HG03039 (cell line): Measurements from ENCODE around the gene PRICKLE1.
"Not testable (repeated sequence)": the region's sequence is repeated elsewhere in the genome, so short reads cannot be mapped to it uniquely, and the experiment has no call there.

Experiments
- ATAC-seq: cut with Tn5 transposase; IDR thresholded peaks from one replicate; pipeline ENCODE4 v1.9.1; 2021; ENCODE audit warnings: mild to moderate bottlenecking, moderate library complexity; ENCODE audit not compliant: unreplicated experiment

The PRICKLE1 gene

GRCh38 chr12:42557586-42558172, 31.9 kb downstream of the PRICKLE1 start:
- no peak for ATAC-seq

- ATAC-seq, result no peak
Measured at GRCh38 chr12:42556917-42557316, 32.6 kb downstream of the PRICKLE1 start.

DNA sequence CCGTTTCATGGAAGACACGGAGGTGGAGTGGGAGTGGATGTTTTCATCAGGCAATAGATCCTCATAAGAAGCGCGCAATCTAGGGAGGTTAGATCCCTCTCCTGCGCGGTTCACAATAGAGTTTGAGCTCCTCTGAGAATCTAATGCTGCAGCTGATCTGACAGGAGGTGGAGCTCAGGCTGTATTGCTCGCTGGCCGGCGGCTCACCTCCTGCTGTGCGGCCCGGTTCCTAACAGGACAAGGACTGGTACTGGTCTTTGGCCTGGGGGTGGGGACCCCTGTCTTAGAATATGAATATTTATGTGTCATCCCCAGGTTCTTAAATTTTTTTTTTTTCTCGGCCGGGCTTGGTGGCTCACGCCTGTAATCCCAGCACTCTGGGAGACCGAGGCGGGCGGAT, 36.7 kb downstream of the PRICKLE1 start:
- no peak for ATAC-seq

DNA sequence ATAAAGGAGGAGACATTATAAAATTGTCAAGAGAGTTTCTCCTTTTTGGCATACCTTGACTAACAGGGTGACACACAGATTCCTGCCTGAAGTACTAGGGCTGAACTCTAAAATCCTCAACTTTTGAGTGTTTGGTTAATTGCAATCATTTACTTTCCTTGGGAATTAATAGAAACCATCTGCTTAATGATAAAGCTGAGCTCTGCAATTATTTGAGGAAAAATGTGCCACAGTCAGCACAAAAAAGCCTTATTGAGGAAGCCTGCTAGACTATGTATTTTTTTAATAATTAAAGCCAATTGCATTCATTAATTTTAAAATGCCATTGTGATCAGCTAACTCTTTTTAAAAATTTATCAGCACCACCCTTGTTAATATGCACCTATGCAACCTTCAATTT, 38.7 kb downstream of the PRICKLE1 start:
- no peak for ATAC-seq

DNA sequence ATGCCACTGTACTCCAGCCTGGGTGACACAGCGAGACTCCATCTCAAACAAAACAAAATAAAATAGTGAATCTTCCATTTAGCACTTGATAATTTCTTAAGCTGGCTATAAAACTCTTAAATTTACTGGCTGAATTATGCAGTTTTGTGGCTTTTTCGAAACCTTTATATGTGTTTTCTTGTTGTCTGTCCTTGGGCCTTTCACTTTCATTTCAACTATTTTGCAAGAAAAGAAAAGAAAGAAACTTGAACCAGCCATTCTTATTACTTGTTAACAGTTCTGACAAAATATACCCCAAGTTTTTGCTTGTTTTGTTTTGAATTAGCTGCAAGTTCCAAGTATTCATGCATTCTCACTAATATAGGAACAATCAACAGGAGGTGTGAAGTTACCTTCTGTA, 42.8 kb downstream of the PRICKLE1 start:
- no peak for ATAC-seq

DNA sequence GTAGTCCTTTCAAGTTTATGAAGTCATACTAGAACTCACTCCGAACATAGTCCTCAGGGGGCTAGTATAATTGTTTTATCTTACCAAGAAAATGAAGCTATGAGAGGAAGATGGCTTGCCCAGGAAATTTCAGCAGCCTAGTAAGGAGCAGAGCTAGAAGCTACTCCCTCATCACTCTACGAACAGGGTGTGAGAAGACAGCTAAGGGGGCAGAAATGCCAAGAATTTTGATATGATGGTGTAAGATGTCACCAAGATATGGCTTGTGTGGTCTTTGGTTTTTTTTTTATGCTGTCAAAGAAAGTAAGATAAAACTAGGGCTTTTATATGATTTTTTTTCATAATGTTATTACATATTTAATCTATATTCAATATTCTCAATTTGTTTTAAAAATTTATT, 47.6 kb downstream of the PRICKLE1 start:
- ATAC-seq, result no peak

GRCh38 chr12:42541308-42541707, 48.2 kb downstream of the PRICKLE1 start:
- not testable (repeated sequence) for ATAC-seq

- ATAC-seq, result no peak
Measured at GRCh38 chr12:42539696-42540095, 49.9 kb downstream of the PRICKLE1 start.

DNA sequence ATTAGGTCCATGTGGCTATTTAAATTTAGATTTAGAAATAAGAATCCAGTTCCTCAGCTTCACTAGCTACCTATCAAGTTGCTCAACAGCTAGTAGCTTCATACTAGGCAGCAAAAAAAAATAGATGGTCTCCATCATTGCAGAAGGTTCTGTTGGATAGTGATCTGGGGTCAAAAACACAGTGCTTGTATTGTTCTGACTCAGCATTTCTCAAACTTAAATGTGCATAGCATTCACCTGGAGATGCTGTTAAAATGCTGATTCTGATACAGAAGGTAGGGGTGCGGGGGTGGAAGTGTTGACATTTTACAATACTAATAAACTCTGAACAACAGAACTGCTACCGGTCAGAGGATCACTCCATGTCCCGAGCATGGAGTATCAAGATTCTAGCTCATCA, 51.3 kb downstream of the PRICKLE1 start:
- no peak for ATAC-seq

- ATAC-seq, result no peak
Measured at GRCh38 chr12:42534184-42534838, 55.2 kb downstream of the PRICKLE1 start.

GRCh38 chr12:42530284-42530683, 59.3 kb downstream of the PRICKLE1 start:
- ATAC-seq, result no peak

DNA sequence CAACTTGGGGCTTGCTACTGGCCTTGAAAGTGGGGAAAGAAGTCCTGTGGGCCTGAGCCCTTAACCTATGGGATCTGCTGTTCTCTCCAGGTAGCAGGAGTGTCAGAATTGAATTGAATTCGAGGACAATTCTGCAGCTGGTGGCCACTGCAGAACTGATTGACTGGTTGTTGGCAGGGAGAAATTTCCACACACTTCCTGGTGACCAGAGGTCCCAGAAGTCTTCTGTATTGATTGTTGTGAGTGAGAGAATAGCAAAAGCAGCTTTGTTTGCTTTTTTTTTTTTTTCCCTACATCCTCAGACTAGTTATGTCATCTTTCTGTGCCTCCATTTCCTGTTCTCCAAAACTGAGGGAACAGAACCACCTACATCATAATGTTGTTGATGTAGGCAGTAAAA, 64.1 kb downstream of the PRICKLE1 start:
- no peak for ATAC-seq

DNA sequence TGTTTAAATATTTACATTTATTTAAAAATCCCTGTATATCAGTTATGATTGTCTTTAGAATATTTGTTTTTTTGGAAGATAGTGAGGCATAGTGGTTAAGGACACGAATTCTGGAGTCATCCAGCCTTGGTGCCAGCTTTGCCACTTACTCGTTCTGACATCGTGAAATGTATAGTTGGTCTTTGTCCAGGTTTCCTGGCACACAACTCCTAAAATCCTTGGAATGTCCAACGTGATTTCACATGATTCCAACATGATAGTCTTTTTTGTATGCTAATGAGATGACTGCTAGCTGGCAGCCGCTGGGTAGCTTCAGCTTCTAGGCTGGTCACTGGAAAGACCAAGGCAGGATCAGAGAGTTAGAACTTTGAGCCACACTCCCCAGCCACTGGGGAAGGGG, 64.8 kb downstream of the PRICKLE1 start:
- no peak for ATAC-seq

- no peak for ATAC-seq
Measured at GRCh38 chr12:42516573-42516972, 73.0 kb downstream of the PRICKLE1 start.

GRCh38 chr12:42511656-42512055, 77.9 kb downstream of the PRICKLE1 start:
- no peak for ATAC-seq

DNA sequence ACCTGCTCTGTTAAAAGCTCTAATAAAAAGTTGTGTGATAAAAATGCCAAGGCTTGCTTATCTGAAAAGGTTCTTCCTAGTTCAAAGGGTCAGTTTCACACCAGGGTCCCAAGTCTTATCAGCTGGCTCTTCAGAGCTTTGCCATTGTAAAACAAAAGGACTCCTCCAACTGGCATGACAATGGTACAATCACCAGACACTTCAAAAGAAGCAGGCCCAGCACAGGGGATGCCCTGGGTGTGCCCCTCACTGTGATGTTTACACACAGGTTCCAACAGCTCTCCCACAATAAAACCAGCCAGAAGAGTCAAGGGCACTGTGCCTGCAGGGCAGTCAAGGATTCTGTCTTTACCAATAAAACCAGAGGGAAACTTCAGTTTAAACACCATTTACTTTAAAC, 78.7 kb downstream of the PRICKLE1 start:
- no peak for ATAC-seq

DNA sequence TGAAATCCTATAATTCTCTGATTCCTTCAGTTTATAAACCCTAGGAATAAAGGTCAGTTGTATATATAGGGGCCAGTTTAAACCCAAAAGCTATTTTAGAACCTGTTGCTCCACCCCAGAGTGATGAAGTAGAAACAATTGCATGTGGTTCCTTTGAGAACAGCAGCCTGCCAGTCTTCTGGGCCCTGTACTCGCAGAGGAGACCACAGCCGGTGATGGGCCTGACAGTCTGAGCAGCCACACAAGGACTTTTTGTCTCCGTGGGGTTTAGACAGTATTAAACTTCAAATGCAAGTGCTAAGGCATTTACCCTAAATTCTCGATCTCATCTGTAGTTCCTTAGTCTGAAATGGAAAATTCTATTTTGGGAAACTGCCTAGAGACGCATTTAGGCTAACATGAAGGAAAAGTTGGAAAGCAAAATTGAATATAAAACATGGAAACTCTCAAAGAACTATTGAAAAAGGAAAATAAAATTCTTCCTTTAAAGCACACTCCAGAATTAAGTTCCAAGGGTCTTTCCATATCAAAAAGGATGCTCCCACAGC, 80.6 kb downstream of the PRICKLE1 start:
- ATAC-seq, result no peak

GRCh38 chr12:42507565-42507964, 82.0 kb downstream of the PRICKLE1 start:
- ATAC-seq, result no peak

- no peak for ATAC-seq
Measured at GRCh38 chr12:42507081-42507480, 82.5 kb downstream of the PRICKLE1 start.

DNA sequence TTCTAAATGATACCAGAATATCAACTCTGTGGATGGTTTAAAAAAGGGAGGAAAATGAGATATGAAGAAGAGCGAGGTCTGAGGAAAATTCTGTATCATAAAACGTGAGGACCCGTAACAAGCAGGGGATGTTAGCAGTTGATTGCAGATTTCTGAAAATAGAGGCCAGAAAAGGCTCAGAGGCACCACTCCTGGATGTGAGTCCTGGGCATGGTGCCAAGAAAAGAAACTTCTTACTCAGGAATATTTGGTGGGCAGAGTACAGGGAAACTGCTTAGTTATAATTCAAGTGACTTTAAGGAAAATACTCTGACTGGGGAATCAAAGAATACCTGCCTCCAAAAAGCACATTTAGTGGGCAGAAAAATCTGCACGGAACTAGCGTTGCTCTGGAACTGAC, 85.5 kb downstream of the PRICKLE1 start:
- ATAC-seq, result no peak

- no peak for ATAC-seq
Measured at GRCh38 chr12:42502682-42503081, 86.9 kb downstream of the PRICKLE1 start.

DNA sequence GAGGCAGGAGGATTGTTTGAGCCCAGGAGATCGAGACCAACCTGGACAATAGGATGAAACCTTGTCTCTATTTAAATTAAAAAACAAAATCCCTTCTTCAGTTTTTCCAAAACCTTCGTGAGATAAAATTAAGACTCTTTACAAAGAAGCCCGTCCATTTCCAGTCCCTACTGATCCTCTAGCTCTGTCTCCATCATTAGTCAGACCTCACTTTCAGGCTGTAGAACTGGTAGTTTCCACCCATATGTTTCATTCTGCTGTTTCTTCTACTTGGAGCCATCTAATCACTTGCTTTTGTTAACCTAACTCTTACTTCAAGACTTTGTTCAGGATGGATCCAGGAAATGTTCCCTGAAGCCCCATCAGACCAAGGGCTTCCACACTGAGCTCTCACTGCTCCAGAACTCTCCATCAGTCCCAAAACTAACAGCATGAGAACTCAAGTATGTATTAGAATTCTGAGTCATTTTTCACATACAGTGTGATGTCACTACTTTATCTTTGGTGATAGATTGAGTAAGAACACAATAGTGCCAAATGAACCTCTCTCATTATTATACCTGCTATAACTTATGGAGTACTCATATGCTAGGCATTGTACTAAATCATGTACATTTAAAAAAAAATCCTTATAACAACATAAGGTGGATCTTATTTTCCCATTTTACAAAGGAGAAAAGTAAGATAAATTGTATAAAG, 90.8 kb downstream of the PRICKLE1 start:
- no peak for ATAC-seq
